22Rv1 (cell line): ENCODE measurements around the gene CRYBA1.
A peak's percentile ranks its signal among the peaks of the same experiment; 100 is the strongest.
"Not testable (repeated sequence)": the region's sequence is repeated elsewhere in the genome, so short reads cannot be mapped to it uniquely, and the experiment has no call there.

ENCODE experiments used
- H3K27ac ChIP-seq: fragments of 450-650 bp; 2 replicates; pipeline ENCODE4 v1.5.1; 2017
- CTCF ChIP-seq: fragments of 450-650 bp; IDR thresholded peaks from 2 replicates; pipeline ENCODE4 v1.5.1; 2017; ENCODE audit warnings: mild to moderate bottlenecking
- ZFX ChIP-seq: fragments of 450-650 bp; IDR thresholded peaks from 2 replicates; pipeline ENCODE4 v1.6.1; 2017; ENCODE audit warnings: antibody characterized with exemption, borderline replicate concordance

Gene CRYBA1

GRCh38 chr17:29219378-29220047 is 27.1 kb upstream of the CRYBA1 start:
- no peak overlapping the region for H3K27ac ChIP-seq

GRCh38 chr17:29221338-29221737 is 25.3 kb upstream of the CRYBA1 start:
- H3K27ac ChIP-seq = not testable (repeated sequence)

More at GRCh38 chr17:29219378-29220047, 27.1 kb upstream of the CRYBA1 start:
- TF ChIP-seq ZFX = no peak
- peak; percentile 92 for TF ChIP-seq CTCF

- TF ChIP-seq CTCF (no peak), ZFX (no peak)
- no peak overlapping the region for H3K27ac ChIP-seq
Observed at GRCh38 chr17:29225396-29225795, 21.3 kb upstream of the CRYBA1 start.

DNA sequence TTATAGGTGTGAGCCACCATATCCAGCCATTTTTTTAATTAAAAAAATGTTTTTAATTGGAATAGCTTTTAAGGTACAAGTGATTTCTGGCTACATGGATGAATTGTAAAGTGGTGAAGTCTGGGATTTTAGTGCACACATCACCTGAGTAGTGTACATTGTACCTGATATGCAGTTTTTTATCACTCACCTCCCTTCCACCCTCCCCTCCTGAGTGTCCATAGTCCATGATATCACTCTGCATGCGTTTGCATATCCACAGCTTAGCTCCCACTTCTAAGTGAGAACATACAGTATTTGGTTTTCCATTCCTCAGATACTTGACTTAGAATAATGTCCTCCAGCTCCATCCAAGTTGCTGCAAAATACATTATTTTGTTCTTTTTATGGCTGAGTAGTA is 13.4 kb upstream of the CRYBA1 start:
- TF ChIP-seq CTCF (no peak), ZFX (no peak)

GRCh38 chr17:29234972-29235371 is 11.7 kb upstream of the CRYBA1 start:
- H3K27ac ChIP-seq = not testable (repeated sequence)

More for the DNA sequence above, 13.4 kb upstream of the CRYBA1 start:
- no peak overlapping the region for H3K27ac ChIP-seq

DNA sequence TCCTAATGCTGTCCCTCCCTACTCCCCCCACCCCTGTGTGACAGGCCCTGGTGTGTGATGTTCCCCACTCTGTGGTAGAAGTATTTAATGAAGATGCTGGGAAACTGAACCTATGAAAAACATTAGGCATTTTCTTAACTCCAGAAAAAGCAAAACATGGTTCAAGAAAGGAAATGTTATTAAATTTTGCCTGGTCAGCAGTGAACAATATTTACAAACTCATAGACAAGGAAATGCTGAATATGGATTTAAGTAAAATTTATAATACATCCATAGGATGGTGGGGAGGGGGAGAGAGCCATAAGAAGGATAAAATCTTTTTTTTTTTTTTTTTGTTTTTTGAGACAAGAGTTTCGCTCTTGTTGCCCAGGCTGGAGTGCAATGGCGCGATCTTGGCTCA is 10.8 kb upstream of the CRYBA1 start:
- no peak for TF ChIP-seq CTCF
- TF ChIP-seq ZFX = no peak
- H3K27ac ChIP-seq = no peak overlapping the region

DNA sequence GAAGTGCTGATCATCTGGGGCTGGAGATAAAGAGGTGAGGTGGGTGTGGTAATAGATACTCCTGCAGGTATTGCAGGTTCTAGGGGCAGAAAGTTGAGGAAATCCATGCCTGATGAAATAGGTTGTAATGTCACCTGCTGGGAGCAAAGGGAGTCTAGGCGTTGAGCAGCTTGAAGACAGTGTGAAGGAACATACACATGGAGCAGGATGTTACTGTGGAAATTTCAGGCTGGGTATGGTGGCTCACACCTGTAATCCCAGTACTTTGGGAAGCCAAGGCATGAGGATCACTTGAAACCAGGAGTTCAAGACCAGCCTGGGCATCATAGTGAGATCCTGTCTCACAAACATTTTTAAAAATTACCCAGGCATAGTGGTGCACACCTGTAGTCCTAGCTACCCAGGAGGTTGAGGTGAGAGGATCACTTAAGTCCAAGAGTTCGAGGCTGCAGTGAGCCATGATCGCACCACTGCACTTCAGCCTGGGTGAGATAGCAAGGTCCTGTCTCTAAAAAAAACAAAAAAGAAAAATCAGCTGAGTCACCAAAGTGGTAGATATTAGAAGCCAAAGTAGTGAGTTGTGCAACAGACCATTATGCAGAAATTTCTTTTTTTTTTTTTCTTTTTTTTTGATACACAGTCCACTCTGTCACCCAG is 9.1 kb upstream of the CRYBA1 start:
- H3K27ac ChIP-seq = no peak overlapping the region
- no peak for TF ChIP-seq ZFX
- TF ChIP-seq CTCF = no peak

DNA sequence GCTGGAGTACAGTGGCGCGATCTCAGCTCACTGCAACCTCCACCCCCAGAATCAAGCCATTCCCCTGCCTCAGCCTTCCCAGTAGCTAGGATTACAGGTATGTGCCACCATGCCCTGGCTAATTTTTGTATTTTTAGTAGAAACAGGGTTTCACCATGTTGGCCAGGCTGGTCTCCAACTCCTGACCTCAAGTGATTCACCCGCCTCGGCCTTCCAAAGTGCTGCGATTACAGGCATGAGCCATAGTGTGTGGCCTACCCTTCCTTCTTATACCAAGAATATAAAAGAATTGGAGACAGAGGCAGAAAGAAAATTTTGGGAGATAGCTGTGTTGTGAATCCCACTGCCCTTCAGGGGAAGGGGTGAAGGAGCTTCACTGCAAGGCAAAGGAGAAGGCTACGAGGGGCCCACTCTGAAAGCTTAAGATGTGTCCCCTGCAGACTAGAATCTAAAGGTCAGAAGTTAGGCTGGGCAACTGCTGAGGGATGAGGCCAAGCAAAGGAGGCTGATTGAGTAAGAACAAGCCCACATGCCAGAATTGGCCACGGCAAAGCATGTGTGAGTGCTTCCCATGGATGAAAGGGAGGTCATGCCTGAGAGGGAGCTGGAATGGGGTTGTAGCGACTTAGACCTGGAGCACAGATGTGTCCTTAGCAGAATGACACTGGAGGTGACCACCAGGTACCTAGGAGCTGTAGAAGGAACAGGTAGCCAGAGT is 8.4 kb upstream of the CRYBA1 start:
- H3K27ac ChIP-seq = no peak overlapping the region
- TF ChIP-seq ZFX = no peak
- TF ChIP-seq CTCF = no peak
